ENCODE measurements around the gene ELOF1.

The ELOF1 gene

GRCh38 chr19:11534538-11534937 lies 24.5 kb downstream of the ELOF1 start:
- DNase-seq: no peak

GRCh38 chr19:11530432-11530831 lies 28.6 kb downstream of the ELOF1 start:
- DNase-seq: peak; percentile 44

- peak; percentile 94 for DNase-seq
These were observed 30.3 kb downstream of the ELOF1 start, which contains the start of gene ECSIT for GRCh38 chr19:11528551-11529341. Gene ECSIT, minus strand, starts transcription at chr19:11529134. Its CDS starts 9,964 bp downstream, at chr19:11519170.

- DNase-seq: no peak
These were observed 39.9 kb downstream of the ELOF1 start for GRCh38 chr19:11519138-11519537.

GRCh38 chr19:11513946-11514345 lies 45.1 kb downstream of the ELOF1 start:
- no peak for DNase-seq

GRCh38 chr19:11510444-11510843 lies 48.6 kb downstream of the ELOF1 start:
- DNase-seq: no peak

- DNase-seq: no peak
These were observed 51.5 kb downstream of the ELOF1 start for GRCh38 chr19:11507370-11508078.

- DNase-seq: no peak
These were observed 52.1 kb downstream of the ELOF1 start for GRCh38 chr19:11506967-11507366.

GRCh38 chr19:11506101-11506555 lies 52.9 kb downstream of the ELOF1 start:
- no peak for DNase-seq

GRCh38 chr19:11505504-11506100 lies 53.4 kb downstream of the ELOF1 start, which contains the start of gene ZNF653:
Gene ZNF653, minus strand, starts transcription at chr19:11505839. Its CDS starts 53 bp downstream, at chr19:11505786.
- peak; percentile 85 for DNase-seq

GRCh38 chr19:11505032-11505503 lies 54.0 kb downstream of the ELOF1 start:
- peak; percentile 94 for DNase-seq

GRCh38 chr19:11504502-11505031 lies 54.5 kb downstream of the ELOF1 start:
- no peak for DNase-seq
